Nephron (organoid): Measurements from ENCODE around the gene CCNK.

Experiments used
- H3K27ac Mint-ChIP-seq, 3 experiments: 2 replicates each; pipeline ENCODE4 v1.8.0; 2020; ENCODE audit warnings: mixed read lengths in 3 of 3, mild to moderate bottlenecking in 2 of 3, moderate library complexity in 1 of 3
- H3K27me3 Mint-ChIP-seq: 2 replicates; pipeline ENCODE4 v1.8.0; 2021; ENCODE audit warnings: low read depth, mild to moderate bottlenecking, moderate library complexity, mixed read lengths
- H3K36me3 Mint-ChIP-seq: 2 replicates; pipeline ENCODE4 v1.8.0; 2020; ENCODE audit warnings: low read depth, mixed read lengths
- H3K4me1 Mint-ChIP-seq: 2 replicates; pipeline ENCODE4 v1.8.0; 2020; ENCODE audit warnings: mixed read lengths
- H3K4me3 Mint-ChIP-seq, 3 experiments: 2 replicates each; pipeline ENCODE4 v1.8.0; 2020; ENCODE audit warnings: mild to moderate bottlenecking in 3 of 3, mixed read lengths in 3 of 3, moderate library complexity in 2 of 3
- H3K9me3 Mint-ChIP-seq: 2 replicates; pipeline ENCODE4 v1.8.0; 2020; ENCODE audit warnings: mixed read lengths
- TF ChIP-seq, protein P1 (sequence below), 3 experiments: fragments of 200-600 bp; sonication (generic); IDR thresholded peaks; one replicate each; pipeline ENCODE4 v1.5.0; 2021; ENCODE audit warnings: antibody characterized with exemption in 3 of 3; ENCODE audit not compliant: unreplicated experiment in 3 of 3

The CCNK gene

DNA sequence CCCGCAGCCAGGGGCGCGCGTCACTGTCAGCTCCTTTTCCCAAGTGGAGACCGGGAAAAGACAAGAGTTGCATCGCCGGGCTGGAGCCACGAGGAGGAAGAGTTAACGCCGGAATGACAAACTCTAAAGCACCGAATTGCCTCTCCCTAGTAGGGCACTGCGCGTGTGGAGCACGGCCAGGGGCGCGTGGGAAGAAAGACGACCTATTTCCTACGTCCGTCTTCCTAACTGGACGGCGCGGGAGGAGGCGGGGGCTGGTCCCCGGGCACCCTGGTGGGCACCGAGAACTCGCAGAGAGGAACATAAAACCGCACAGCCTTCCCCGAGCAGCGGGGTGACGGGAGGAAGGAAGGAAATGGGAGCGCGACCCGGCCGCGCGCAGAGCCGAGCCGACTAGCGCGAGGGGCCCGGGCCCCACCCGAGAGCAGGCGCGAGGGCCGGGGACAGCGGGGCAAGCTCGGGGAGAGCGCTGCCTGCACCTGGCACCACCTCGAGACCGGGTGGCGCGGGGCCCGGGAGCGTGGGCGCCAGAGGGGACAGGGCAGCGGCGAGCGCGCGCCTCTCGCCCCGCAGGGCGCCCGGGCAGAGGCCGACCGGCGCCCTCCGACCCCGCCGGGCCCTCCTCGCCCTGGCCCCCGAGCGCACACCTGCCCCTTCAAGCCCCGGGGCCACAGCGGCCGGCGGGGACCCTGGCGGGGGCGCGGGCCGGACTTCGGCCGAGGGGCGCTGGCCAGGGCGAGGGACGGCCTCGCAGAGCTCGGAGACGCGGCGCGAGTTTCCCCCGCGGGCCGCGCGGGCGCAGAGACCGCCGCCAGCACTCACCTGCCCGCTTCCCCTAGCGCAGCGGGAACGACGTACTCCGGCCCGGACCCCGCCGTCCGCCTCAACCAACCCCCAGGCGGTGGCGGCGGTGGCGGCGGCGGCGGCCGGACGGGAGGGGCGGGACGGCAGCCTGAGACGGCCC, 1.0 kb upstream of the CCNK start, which contains the start of gene SETD3:
SETD3 (minus strand) TSS at position 954 of the 964 bp plus-strand sequence. CDS start 15,054 bp downstream, outside the sequence.
- TF ChIP-seq, protein P1, sequence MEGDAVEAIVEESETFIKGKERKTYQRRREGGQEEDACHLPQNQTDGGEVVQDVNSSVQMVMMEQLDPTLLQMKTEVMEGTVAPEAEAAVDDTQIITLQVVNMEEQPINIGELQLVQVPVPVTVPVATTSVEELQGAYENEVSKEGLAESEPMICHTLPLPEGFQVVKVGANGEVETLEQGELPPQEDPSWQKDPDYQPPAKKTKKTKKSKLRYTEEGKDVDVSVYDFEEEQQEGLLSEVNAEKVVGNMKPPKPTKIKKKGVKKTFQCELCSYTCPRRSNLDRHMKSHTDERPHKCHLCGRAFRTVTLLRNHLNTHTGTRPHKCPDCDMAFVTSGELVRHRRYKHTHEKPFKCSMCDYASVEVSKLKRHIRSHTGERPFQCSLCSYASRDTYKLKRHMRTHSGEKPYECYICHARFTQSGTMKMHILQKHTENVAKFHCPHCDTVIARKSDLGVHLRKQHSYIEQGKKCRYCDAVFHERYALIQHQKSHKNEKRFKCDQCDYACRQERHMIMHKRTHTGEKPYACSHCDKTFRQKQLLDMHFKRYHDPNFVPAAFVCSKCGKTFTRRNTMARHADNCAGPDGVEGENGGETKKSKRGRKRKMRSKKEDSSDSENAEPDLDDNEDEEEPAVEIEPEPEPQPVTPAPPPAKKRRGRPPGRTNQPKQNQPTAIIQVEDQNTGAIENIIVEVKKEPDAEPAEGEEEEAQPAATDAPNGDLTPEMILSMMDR (IDR thresholded peaks at IDR 0.05; ENCODE audit: unreplicated experiment in 3 of 3): no peak
- Mint-ChIP-seq H3K36me3 (no peaks in the 10 kb centered on the region), H3K4me1 (peaks cover 56% of the 10 kb centered on the region), H3K27me3 (no peaks in the 10 kb centered on the region), H3K9me3 (no peaks in the 10 kb centered on the region), H3K27ac (peak within 1 kb of the TSS; percentile 89 to 96 (median 96)), H3K4me3 (peak within 1 kb of the TSS; percentile 99 to 100 (median 100))

DNA sequence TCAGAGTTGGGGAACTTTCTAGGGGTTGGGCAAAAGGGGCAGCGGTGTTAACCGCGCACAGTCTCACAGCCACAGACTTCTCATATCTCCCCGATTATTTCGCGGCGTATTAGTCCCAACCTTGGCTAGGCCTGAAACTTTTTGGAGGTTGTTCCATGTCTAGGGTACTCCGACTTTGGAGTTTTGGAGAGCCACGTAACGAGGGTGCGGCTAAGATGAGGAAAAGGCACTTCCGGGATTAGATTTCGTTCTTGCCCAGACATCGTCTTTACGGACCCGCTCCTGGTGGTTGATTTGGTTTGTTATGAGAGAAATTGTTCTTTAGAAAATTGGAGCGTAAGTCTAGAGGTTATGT, 513 bp downstream of the CCNK start:
- Mint-ChIP-seq H3K9me3 (no peaks in the 10 kb centered on the region), H3K27ac (peak overlapping the region; percentile 89 to 96 (median 96)), H3K4me3 (peak overlapping the region; percentile 99 to 100 (median 100)), H3K27me3 (no peaks in the 10 kb centered on the region), H3K36me3 (no peaks in the 10 kb centered on the region), H3K4me1 (peaks cover 56% of the 10 kb centered on the region)
- TF ChIP-seq, protein P1 (IDR thresholded peaks at IDR 0.05; ENCODE audit: unreplicated experiment in 3 of 3): no peak

DNA sequence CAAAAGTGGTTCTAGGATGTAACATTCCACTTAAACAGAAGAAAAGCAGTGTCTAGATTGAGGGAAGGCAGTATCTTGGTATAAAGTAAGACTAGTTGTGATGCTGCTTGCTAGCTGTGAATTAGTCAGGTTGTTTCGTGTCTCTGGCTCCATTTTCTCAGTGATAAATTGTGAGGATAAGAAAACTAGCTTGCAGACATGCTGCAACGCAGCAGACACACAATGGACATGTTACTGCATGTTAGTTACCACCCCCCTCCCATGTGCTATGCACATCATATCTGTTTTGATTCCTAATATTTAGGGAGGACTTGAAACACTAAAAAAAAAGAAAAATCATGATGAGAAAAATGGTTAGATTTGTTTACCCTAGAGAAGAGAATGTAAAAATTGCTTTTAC, 2.9 kb downstream of the CCNK start:
- H3K27me3 Mint-ChIP-seq: no peaks in the 10 kb centered on the region
- H3K36me3 Mint-ChIP-seq: no peaks in the 10 kb centered on the region
- H3K27ac Mint-ChIP-seq: no peak overlapping the region
- no peaks in the 10 kb centered on the region for H3K9me3 Mint-ChIP-seq
- H3K4me1 Mint-ChIP-seq: peaks cover 40% of the 10 kb centered on the region
- H3K4me3 Mint-ChIP-seq: peak overlapping the region; percentile 14 to 33 (median 21)
- TF ChIP-seq, protein P1 (IDR thresholded peaks at IDR 0.05; ENCODE audit: unreplicated experiment in 3 of 3): no peak

DNA sequence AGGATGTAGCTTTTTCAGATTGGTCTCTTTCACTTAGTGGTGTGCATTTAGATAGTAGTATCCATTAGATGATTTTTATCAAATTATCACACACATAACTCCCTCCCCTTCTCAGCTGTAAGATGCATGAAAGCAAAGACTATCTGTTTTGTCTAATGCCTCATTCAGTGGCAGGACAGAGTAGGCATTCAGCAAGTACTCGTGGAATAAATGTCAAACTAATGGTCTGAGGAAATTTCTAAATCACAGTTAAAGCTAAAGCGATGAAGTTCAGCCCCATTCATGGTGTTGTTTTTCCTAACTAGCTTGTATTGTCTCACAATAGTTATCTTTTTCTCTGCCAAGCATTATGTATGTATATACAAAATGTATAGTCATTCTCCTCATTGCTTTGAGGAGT, 16.1 kb downstream of the CCNK start:
- Mint-ChIP-seq H3K4me3 (no peak overlapping the region), H3K36me3 (peaks cover 74% of the 10 kb centered on the region), H3K27me3 (no peaks in the 10 kb centered on the region), H3K4me1 (no peaks in the 10 kb centered on the region), H3K27ac (no peak overlapping the region), H3K9me3 (no peaks in the 10 kb centered on the region)
- TF ChIP-seq, protein P1 (IDR thresholded peaks at IDR 0.05; ENCODE audit: unreplicated experiment in 3 of 3): no peak

DNA sequence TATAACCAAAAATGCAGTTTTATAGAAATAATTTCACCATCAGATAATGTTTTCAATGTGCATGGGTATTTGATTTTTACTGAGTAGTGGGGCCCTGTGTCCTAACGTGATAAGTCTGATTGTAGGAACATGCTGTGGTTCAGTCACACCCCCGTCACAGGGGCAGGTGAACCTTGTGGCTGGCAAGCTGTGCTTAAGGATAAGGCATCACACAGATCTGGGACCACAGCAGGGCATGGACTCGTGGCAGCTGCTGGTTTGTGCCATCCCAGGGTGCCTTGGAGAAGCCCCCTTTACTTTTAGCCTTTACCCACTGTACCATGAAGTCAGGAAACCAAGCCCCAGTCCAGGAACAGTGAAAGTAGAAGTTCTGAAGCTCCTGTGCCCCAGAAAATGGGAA, 16.7 kb downstream of the CCNK start:
- Mint-ChIP-seq H3K9me3 (no peaks in the 10 kb centered on the region), H3K27me3 (no peaks in the 10 kb centered on the region), H3K4me1 (no peaks in the 10 kb centered on the region), H3K27ac (no peak overlapping the region), H3K4me3 (no peak overlapping the region), H3K36me3 (peaks cover 76% of the 10 kb centered on the region)
- TF ChIP-seq, protein P1 (IDR thresholded peaks at IDR 0.05; ENCODE audit: unreplicated experiment in 3 of 3): no peak
